Kidney tubule cell (primary cell): ENCODE measurements around the gene GFRA1.

Experiments used
- DNase-seq: peaks from one replicate; pipeline ENCODE4 v3.0.0-alpha.2; 2018; ENCODE audit warnings: low spot score

Gene GFRA1

GRCh38 chr10:116272440-116273283 is at the start of gene GFRA1:
TSS of gene GFRA1 (minus strand) at chr10:116273206. CDS start at chr10:116272029, 1,177 bp downstream.
- peak; percentile 54 for DNase-seq

GRCh38 chr10:116316503-116316902 is 43.5 kb upstream of the GFRA1 start:
- peak; percentile 21 for DNase-seq

GRCh38 chr10:116312548-116312947 is 39.5 kb upstream of the GFRA1 start:
- no peak for DNase-seq

- DNase-seq = peak; percentile 24
These were observed 38.9 kb upstream of the GFRA1 start for GRCh38 chr10:116311706-116312490.

GRCh38 chr10:116311016-116311415 is 38.0 kb upstream of the GFRA1 start:
- no peak for DNase-seq

GRCh38 chr10:116307455-116307854 is 34.4 kb upstream of the GFRA1 start:
- no peak for DNase-seq

- DNase-seq = no peak
These were observed 33.8 kb upstream of the GFRA1 start for GRCh38 chr10:116306847-116307246.

- DNase-seq = no peak
These were observed 31.9 kb upstream of the GFRA1 start for GRCh38 chr10:116304923-116305322.

- no peak for DNase-seq
These were observed 27.5 kb upstream of the GFRA1 start for GRCh38 chr10:116300542-116300941.

GRCh38 chr10:116298586-116298985 is 25.6 kb upstream of the GFRA1 start:
- DNase-seq = no peak

- DNase-seq = no peak
These were observed 23.3 kb upstream of the GFRA1 start for GRCh38 chr10:116296291-116296721.

GRCh38 chr10:116292493-116292892 is 19.5 kb upstream of the GFRA1 start:
- DNase-seq = no peak

GRCh38 chr10:116289652-116290051 is 16.6 kb upstream of the GFRA1 start:
- no peak for DNase-seq

- DNase-seq = peak; percentile 63
These were observed 15.0 kb upstream of the GFRA1 start for GRCh38 chr10:116287906-116288501.

GRCh38 chr10:116286626-116287200 is 13.7 kb upstream of the GFRA1 start:
- DNase-seq = no peak

GRCh38 chr10:116281775-116282174 is 8.8 kb upstream of the GFRA1 start:
- DNase-seq = no peak

GRCh38 chr10:116278846-116279245 is 5.8 kb upstream of the GFRA1 start:
- no peak for DNase-seq

GRCh38 chr10:116276981-116277380 is 4.0 kb upstream of the GFRA1 start:
- no peak for DNase-seq

GRCh38 chr10:116274064-116274904 is 1.3 kb upstream of the GFRA1 start:
- DNase-seq = peak; percentile 30

GRCh38 chr10:116271593-116272439 is 1.2 kb downstream of the GFRA1 start:
- DNase-seq = peak; percentile 39
